ENCODE results near the gene SCLY.

SCLY gene, protein sequence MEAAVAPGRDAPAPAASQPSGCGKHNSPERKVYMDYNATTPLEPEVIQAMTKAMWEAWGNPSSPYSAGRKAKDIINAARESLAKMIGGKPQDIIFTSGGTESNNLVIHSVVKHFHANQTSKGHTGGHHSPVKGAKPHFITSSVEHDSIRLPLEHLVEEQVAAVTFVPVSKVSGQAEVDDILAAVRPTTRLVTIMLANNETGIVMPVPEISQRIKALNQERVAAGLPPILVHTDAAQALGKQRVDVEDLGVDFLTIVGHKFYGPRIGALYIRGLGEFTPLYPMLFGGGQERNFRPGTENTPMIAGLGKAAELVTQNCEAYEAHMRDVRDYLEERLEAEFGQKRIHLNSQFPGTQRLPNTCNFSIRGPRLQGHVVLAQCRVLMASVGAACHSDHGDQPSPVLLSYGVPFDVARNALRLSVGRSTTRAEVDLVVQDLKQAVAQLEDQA

DNA sequence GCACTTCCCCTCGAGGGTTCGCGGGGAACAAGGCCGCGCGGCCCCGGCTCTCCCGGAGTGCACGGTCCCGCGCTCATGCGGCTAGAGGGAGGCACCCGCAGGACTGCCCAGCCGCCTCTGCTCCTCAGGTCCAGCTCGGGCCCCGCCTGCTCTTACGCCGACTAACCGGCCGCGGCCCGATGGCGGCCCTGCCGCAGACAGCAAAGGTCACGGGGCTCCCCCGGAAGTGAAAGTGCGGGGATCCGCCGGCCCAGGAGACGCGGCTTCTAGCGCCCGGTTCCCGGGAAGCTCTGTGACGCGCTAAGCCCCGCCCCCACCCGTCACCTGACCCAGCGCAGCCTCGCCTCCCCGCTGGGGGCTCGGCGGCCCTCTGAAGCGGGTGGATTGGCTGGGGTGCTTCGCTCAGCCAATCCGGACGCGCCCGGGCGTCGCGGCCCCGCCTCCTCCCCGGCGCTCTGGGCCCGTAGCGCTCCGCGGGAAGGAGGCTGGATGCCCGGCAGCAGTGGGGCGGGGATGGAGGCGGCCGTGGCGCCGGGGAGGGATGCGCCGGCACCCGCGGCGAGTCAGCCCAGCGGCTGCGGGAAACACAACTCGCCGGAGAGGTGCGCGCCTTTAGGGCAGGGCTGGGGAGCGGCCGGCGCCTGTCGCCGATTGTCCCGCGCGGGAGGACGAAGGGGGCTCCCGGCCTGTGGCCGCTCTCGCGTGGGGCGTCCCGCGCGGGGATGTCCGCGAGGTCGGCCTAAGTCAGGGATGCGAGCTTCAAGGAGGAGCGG is at the start of gene SCLY:
Gene SCLY (plus strand): TSS at position 460 of the 773 bp plus-strand sequence. CDS start 54 bp downstream, at position 514.
- Histone ChIP-seq H3K27ac (ENCODE audit: low read depth, low read length) (peak within 1 kb of the TSS; percentile 71), H3K27me3 (ENCODE audit: insufficient read depth, low read length) (no peaks in the 10 kb centered on the region), H3K4me1 (ENCODE audit: control insufficient read depth, insufficient read depth, low read length, unreplicated experiment) (peaks cover 7% of the 10 kb centered on the region), H3K4me3 (ENCODE audit: low read depth, low read length) (peak within 1 kb of the TSS; percentile 96), H3K36me3 (ENCODE audit: insufficient read depth, low read length) (peaks cover 4% of the 10 kb centered on the region; the same call in 1 of the 2 replicates), H3K79me2 (ENCODE audit: control insufficient read depth, insufficient read depth, low read length, unreplicated experiment) (peaks cover 20% of the 10 kb centered on the region), H2AFZ (ENCODE audit: low read length, unreplicated experiment) (peak within 1 kb of the TSS; percentile 94)

- no peaks in the 10 kb centered on the region for H3K4me1 ChIP-seq (ENCODE audit: control insufficient read depth, insufficient read depth, low read length, unreplicated experiment)
- H2AFZ ChIP-seq (ENCODE audit: low read length, unreplicated experiment): no peak overlapping the region
- no peak overlapping the region for H3K4me3 ChIP-seq (ENCODE audit: low read depth, low read length)
- no peaks in the 10 kb centered on the region for H3K36me3 ChIP-seq (ENCODE audit: insufficient read depth, low read length)
- H3K79me2 ChIP-seq (ENCODE audit: control insufficient read depth, insufficient read depth, low read length, unreplicated experiment): no peaks in the 10 kb centered on the region
- no peaks in the 10 kb centered on the region for H3K27me3 ChIP-seq (ENCODE audit: insufficient read depth, low read length)
- H3K27ac ChIP-seq (ENCODE audit: low read depth, low read length): no peak overlapping the region
Measured at GRCh38 chr2:238013806-238014205, 47.0 kb upstream of the SCLY start.

- no peaks in the 10 kb centered on the region for H3K4me1 ChIP-seq (ENCODE audit: control insufficient read depth, insufficient read depth, low read length, unreplicated experiment)
- no peaks in the 10 kb centered on the region for H3K36me3 ChIP-seq (ENCODE audit: insufficient read depth, low read length)
Measured at GRCh38 chr2:238015705-238016104, 45.1 kb upstream of the SCLY start.

DNA sequence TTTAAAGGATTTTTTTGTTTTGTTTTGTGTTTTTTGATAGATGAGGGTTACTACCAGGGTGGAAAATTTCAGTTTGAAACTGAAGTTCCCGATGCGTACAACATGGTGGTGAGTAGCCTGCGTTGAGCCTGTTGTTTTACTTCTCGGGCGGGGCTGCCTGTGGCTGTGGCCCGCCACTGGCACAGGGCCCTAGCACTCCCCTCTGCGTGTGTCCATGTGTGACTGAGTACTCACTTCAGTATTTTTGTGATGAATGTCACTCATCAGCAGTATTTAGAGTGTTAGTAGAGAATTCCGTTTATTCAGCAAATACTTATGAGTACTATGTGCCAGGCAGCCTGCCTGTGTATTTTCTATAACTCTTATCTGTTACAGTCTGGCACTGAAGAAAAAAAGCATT is 44.3 kb upstream of the SCLY start:
- Histone ChIP-seq H3K36me3 (ENCODE audit: insufficient read depth, low read length) (no peaks in the 10 kb centered on the region), H3K4me1 (ENCODE audit: control insufficient read depth, insufficient read depth, low read length, unreplicated experiment) (no peaks in the 10 kb centered on the region), H3K4me3 (ENCODE audit: low read depth, low read length) (no peak overlapping the region), H2AFZ (ENCODE audit: low read length, unreplicated experiment) (no peak overlapping the region), H3K27ac (ENCODE audit: low read depth, low read length) (no peak overlapping the region), H3K79me2 (ENCODE audit: control insufficient read depth, insufficient read depth, low read length, unreplicated experiment) (no peaks in the 10 kb centered on the region), H3K27me3 (ENCODE audit: insufficient read depth, low read length) (no peaks in the 10 kb centered on the region)

More at GRCh38 chr2:238015705-238016104, 45.1 kb upstream of the SCLY start:
- Histone ChIP-seq H3K27ac (ENCODE audit: low read depth, low read length) (no peak overlapping the region), H3K27me3 (ENCODE audit: insufficient read depth, low read length) (no peaks in the 10 kb centered on the region), H3K4me3 (ENCODE audit: low read depth, low read length) (no peak overlapping the region), H2AFZ (ENCODE audit: low read length, unreplicated experiment) (no peak overlapping the region), H3K79me2 (ENCODE audit: control insufficient read depth, insufficient read depth, low read length, unreplicated experiment) (no peaks in the 10 kb centered on the region)

DNA sequence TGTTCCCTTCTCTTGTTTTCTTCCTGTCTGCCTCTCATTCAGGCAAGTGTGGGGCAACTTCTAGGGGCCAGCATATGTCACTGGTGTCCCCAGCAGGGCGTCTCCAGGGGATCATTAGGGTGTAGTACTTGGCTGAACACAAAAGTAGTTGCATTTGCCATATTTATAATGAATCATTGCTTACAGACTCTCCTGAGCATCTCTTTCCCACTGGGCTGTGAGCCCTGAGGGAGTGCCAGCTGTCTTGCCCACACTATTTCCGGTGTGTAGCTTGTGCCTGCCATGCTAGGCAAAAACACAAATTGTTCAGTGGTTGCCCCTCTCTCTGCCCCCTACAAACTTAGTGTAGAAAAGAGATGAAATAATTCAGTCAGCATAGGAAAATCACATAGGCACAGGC is 40.8 kb upstream of the SCLY start:
- no peaks in the 10 kb centered on the region for H3K79me2 ChIP-seq (ENCODE audit: control insufficient read depth, insufficient read depth, low read length, unreplicated experiment)
- H3K4me3 ChIP-seq (ENCODE audit: low read depth, low read length): no peak overlapping the region
- no peak overlapping the region for H2AFZ ChIP-seq (ENCODE audit: low read length, unreplicated experiment)
- H3K27me3 ChIP-seq (ENCODE audit: insufficient read depth, low read length): no peaks in the 10 kb centered on the region
- no peak overlapping the region for H3K27ac ChIP-seq (ENCODE audit: low read depth, low read length)
- no peaks in the 10 kb centered on the region for H3K36me3 ChIP-seq (ENCODE audit: insufficient read depth, low read length)
- H3K4me1 ChIP-seq (ENCODE audit: control insufficient read depth, insufficient read depth, low read length, unreplicated experiment): no peaks in the 10 kb centered on the region

GRCh38 chr2:238020816-238021215 is 40.0 kb upstream of the SCLY start:
- H3K36me3 ChIP-seq (ENCODE audit: insufficient read depth, low read length): no peaks in the 10 kb centered on the region

DNA sequence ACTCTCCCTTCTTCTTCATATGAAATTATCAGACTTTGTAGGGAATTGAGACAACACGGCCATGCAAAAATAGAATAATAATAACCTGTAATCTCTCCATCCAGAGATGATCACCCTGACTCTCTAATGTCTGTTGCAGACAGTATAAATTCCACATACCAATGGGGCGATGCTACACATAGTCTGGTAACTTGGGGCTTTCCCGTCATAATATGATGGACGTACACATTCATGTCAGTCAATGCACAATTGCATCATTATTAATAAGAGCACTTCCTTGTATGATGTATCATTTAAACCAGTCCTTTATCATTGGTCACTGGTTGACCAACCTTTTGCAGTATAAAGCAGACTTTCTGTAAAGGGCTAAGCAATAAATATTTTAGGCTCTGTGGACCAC is 39.5 kb upstream of the SCLY start:
- no peaks in the 10 kb centered on the region for H3K27me3 ChIP-seq (ENCODE audit: insufficient read depth, low read length)
- no peak overlapping the region for H3K27ac ChIP-seq (ENCODE audit: low read depth, low read length)
- H3K4me3 ChIP-seq (ENCODE audit: low read depth, low read length): no peak overlapping the region
- H3K79me2 ChIP-seq (ENCODE audit: control insufficient read depth, insufficient read depth, low read length, unreplicated experiment): no peaks in the 10 kb centered on the region
- H3K36me3 ChIP-seq (ENCODE audit: insufficient read depth, low read length): no peaks in the 10 kb centered on the region
- no peak overlapping the region for H2AFZ ChIP-seq (ENCODE audit: low read length, unreplicated experiment)
- no peaks in the 10 kb centered on the region for H3K4me1 ChIP-seq (ENCODE audit: control insufficient read depth, insufficient read depth, low read length, unreplicated experiment)

More at GRCh38 chr2:238020816-238021215, 40.0 kb upstream of the SCLY start:
- H3K4me1 ChIP-seq (ENCODE audit: control insufficient read depth, insufficient read depth, low read length, unreplicated experiment): no peaks in the 10 kb centered on the region
- H3K27me3 ChIP-seq (ENCODE audit: insufficient read depth, low read length): no peaks in the 10 kb centered on the region
- no peak overlapping the region for H3K27ac ChIP-seq (ENCODE audit: low read depth, low read length)
- no peak overlapping the region for H3K4me3 ChIP-seq (ENCODE audit: low read depth, low read length)
- no peak overlapping the region for H2AFZ ChIP-seq (ENCODE audit: low read length, unreplicated experiment)
- H3K79me2 ChIP-seq (ENCODE audit: control insufficient read depth, insufficient read depth, low read length, unreplicated experiment): no peaks in the 10 kb centered on the region

GRCh38 chr2:238022594-238023157 is 38.1 kb upstream of the SCLY start:
- H3K27ac ChIP-seq (ENCODE audit: low read depth, low read length): no peak overlapping the region
- no peaks in the 10 kb centered on the region for H3K36me3 ChIP-seq (ENCODE audit: insufficient read depth, low read length)
- no peaks in the 10 kb centered on the region for H3K4me1 ChIP-seq (ENCODE audit: control insufficient read depth, insufficient read depth, low read length, unreplicated experiment)
- no peak overlapping the region for H3K4me3 ChIP-seq (ENCODE audit: low read depth, low read length)
- no peak overlapping the region for H2AFZ ChIP-seq (ENCODE audit: low read length, unreplicated experiment)
- no peaks in the 10 kb centered on the region for H3K27me3 ChIP-seq (ENCODE audit: insufficient read depth, low read length)
- H3K79me2 ChIP-seq (ENCODE audit: control insufficient read depth, insufficient read depth, low read length, unreplicated experiment): no peaks in the 10 kb centered on the region

DNA sequence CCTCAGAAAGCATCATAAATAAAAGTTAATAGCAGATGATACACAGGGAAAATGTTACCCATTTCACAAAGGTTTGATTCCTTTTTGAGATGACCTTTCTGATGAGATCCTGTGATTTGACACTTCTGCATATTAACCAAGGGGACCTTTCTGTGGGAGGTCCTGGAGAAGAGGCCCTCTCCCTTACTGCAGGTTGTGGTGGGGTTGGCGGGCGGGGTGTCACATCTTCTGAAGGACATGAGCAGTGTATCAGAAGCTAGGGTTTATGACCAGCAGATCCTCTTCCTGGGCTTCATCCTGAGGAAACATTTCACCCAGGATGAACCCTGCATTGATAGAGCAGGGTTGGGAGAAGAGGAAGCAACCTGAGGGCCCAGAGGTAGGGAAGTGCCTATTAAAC is 37.2 kb upstream of the SCLY start:
- Histone ChIP-seq H3K36me3 (ENCODE audit: insufficient read depth, low read length) (no peaks in the 10 kb centered on the region), H3K79me2 (ENCODE audit: control insufficient read depth, insufficient read depth, low read length, unreplicated experiment) (no peaks in the 10 kb centered on the region), H3K27me3 (ENCODE audit: insufficient read depth, low read length) (no peaks in the 10 kb centered on the region), H3K27ac (ENCODE audit: low read depth, low read length) (no peak overlapping the region), H3K4me1 (ENCODE audit: control insufficient read depth, insufficient read depth, low read length, unreplicated experiment) (no peaks in the 10 kb centered on the region), H2AFZ (ENCODE audit: low read length, unreplicated experiment) (no peak overlapping the region), H3K4me3 (ENCODE audit: low read depth, low read length) (no peak overlapping the region)

DNA sequence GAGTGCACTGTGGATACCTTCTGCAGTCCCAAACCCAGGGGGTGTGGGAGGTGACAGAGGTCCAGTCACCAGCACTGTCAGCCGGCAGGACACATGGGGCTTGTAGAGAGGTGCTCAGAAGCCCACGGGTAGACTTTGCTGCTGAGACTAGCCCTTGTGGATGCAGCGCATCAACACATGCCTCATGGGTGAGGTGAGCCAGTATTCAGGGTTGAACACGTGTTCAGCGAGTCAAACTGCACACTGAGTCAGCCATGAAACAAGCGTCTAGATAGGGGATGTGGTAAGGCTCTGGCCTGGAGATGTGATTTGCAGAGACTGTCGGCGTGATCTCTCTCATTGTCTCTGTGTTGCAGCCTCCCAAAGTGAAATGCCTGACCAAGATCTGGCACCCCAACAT is 35.8 kb upstream of the SCLY start:
- no peak overlapping the region for H3K4me3 ChIP-seq (ENCODE audit: low read depth, low read length)
- no peaks in the 10 kb centered on the region for H3K79me2 ChIP-seq (ENCODE audit: control insufficient read depth, insufficient read depth, low read length, unreplicated experiment)
- no peaks in the 10 kb centered on the region for H3K4me1 ChIP-seq (ENCODE audit: control insufficient read depth, insufficient read depth, low read length, unreplicated experiment)
- H3K27me3 ChIP-seq (ENCODE audit: insufficient read depth, low read length): no peaks in the 10 kb centered on the region
- H2AFZ ChIP-seq (ENCODE audit: low read length, unreplicated experiment): no peak overlapping the region
- H3K27ac ChIP-seq (ENCODE audit: low read depth, low read length): no peak overlapping the region
- H3K36me3 ChIP-seq (ENCODE audit: insufficient read depth, low read length): no peaks in the 10 kb centered on the region
